Mesothelial cell of epicardium (in vitro differentiated cells): ENCODE results near the gene FLYWCH1. TPM values are rescaled to one million over a fixed set of nuclear protein-coding genes. Genes with fewer than 3 reads are reported as not detected.

ENCODE experiments used
- DNase-seq, 2 experiments: peaks; one replicate each; pipeline ENCODE4 v3.0.0; 2021; ENCODE audit warnings: low spot score in 2 of 2; ENCODE audit not compliant: unreplicated experiment in 2 of 2
- H3K27ac Mint-ChIP-seq: 2 replicates; pipeline ENCODE4 v1.8.0; 2021; ENCODE audit warnings: mixed read lengths
- H3K27me3 Mint-ChIP-seq: 2 replicates; pipeline ENCODE4 v1.8.0; 2021; ENCODE audit warnings: low read depth, mixed read lengths
- H3K36me3 Mint-ChIP-seq: 2 replicates; pipeline ENCODE4 v1.8.0; 2021; ENCODE audit warnings: mixed read lengths
- H3K4me1 Mint-ChIP-seq: 2 replicates; pipeline ENCODE4 v1.8.0; 2021; ENCODE audit warnings: mixed read lengths
- H3K4me3 Mint-ChIP-seq: 2 replicates; pipeline ENCODE4 v1.8.0; 2021; ENCODE audit warnings: mild to moderate bottlenecking, moderate library complexity, mixed read lengths
- H3K9me3 Mint-ChIP-seq: 2 replicates; pipeline ENCODE4 v1.8.0; 2021; ENCODE audit warnings: mixed read lengths
- CTCF ChIP-seq: fragments of 200-600 bp; sonication (generic); IDR thresholded peaks from one replicate; pipeline ENCODE4 v1.5.0; 2021; ENCODE audit warnings: antibody characterized with exemption; ENCODE audit not compliant: unreplicated experiment
- total RNA-seq: library from RNA; stranded (reverse); gene quantifications from 3 replicates; pipeline ENCODE4 v1.2.1, GENCODE V29; 2021

The FLYWCH1 gene
- total RNA-seq, 1 donor from 2014 or later, result 29.4 TPM

DNA sequence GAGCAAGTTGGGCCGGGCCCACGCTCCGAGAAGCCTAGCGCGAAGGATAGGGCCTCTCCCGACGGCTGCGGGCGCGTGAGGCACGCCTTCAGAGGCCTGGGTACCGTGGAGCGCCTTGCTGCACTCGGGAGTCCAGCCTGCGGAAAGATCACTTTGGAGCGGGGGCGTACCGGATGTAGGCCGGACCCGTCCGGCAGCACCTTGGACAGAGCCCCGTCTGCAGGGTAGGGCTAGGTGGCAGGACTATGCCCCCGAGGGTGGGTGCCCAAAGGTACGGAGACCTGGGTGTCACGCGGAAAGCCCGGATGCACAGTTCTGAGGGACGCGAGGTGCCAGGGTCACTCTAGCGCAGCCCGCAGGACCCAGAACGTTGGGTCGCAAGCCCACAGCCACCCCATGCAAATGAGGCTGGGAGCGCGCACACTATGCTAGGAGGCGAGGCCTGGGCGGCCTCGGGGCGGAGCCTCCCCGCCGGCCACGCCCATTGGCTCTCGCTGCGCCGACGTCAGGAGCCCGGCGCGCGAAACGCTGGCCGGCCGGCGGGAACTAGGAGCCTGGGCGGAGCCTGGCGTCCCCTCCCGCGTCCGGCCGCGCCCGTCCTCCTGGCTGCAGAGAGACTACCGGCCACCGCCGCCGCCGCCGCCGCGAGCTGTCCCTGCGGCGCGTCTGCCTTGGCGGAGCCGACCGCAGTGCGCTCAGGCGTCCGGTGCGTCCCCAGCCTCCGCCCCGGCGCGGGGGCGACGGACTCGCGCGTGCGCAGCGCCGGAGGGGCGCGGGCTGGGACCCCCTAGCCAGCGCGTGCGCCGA, 57.2 kb downstream of the FLYWCH1 start, which contains the start of gene PAQR4:
PAQR4 (plus strand) TSS at position 611 of the 807 bp plus-strand sequence. CDS start 327 bp downstream, outside the sequence.
- Mint-ChIP-seq H3K27ac (peak within 1 kb of the TSS; percentile 71), H3K9me3 (no peaks in the 10 kb centered on the region), H3K4me1 (peaks cover 19% of the 10 kb centered on the region), H3K36me3 (peaks cover 1% of the 10 kb centered on the region), H3K27me3 (peaks cover 3% of the 10 kb centered on the region), H3K4me3 (peak within 1 kb of the TSS; percentile 67)
- no peak for TF ChIP-seq CTCF
- peak; percentile 75 to 90 for DNase-seq

GRCh38 chr16:2969545-2970521, 58.1 kb downstream of the FLYWCH1 start:
- TF ChIP-seq CTCF, result peak; percentile 16
- H3K27ac Mint-ChIP-seq, result no peak overlapping the region
- H3K36me3 Mint-ChIP-seq, result peaks cover 1% of the 10 kb centered on the region
- DNase-seq, result peak in 1 of 2 experiments; percentile 61
- peaks cover 17% of the 10 kb centered on the region for H3K4me1 Mint-ChIP-seq
- H3K4me3 Mint-ChIP-seq, result peak overlapping the region; percentile 52
- H3K27me3 Mint-ChIP-seq, result no peaks in the 10 kb centered on the region
- no peaks in the 10 kb centered on the region for H3K9me3 Mint-ChIP-seq

GRCh38 chr16:2970563-2970962, 58.8 kb downstream of the FLYWCH1 start:
- peak overlapping the region; percentile 52 for H3K4me3 Mint-ChIP-seq
- peaks cover 1% of the 10 kb centered on the region for H3K36me3 Mint-ChIP-seq
- DNase-seq, result no peak
- no peak for TF ChIP-seq CTCF
- H3K9me3 Mint-ChIP-seq, result no peaks in the 10 kb centered on the region
- H3K4me1 Mint-ChIP-seq, result peaks cover 15% of the 10 kb centered on the region
- H3K27me3 Mint-ChIP-seq, result no peaks in the 10 kb centered on the region
- H3K27ac Mint-ChIP-seq, result no peak overlapping the region

GRCh38 chr16:2971134-2971984, 59.6 kb downstream of the FLYWCH1 start:
- Mint-ChIP-seq H3K4me3 (peak overlapping the region; percentile 52), H3K9me3 (no peaks in the 10 kb centered on the region), H3K36me3 (peaks cover 1% of the 10 kb centered on the region), H3K4me1 (peaks cover 15% of the 10 kb centered on the region), H3K27ac (no peak overlapping the region), H3K27me3 (no peaks in the 10 kb centered on the region)
- no peak for TF ChIP-seq CTCF
- no peak for DNase-seq
